UCSD-AML1 (cell line): Measurements from ENCODE around the gene TRIM8.

Experiments
- DNase-seq: peaks from one replicate; lab custom pipeline; 2025; ENCODE audit not compliant: unreplicated experiment; lab: John Stamatoyannopoulos, UW

Gene TRIM8

GRCh38 chr10:102631525-102632393 lies 12.5 kb upstream of the TRIM8 start:
- DNase-seq, result no peak

GRCh38 chr10:102632394-102633111 lies 11.7 kb upstream of the TRIM8 start:
- DNase-seq, result peak; percentile 68

GRCh38 chr10:102633287-102633686 lies 11.0 kb upstream of the TRIM8 start:
- peak; percentile 77 for DNase-seq

- no peak for DNase-seq
Observed at GRCh38 chr10:102633848-102634247, 10.4 kb upstream of the TRIM8 start.

GRCh38 chr10:102634686-102635085 lies 9.6 kb upstream of the TRIM8 start:
- no peak for DNase-seq

- DNase-seq, result peak; percentile 38
Observed at GRCh38 chr10:102635377-102635776, 8.9 kb upstream of the TRIM8 start.

GRCh38 chr10:102639537-102639936 lies 4.7 kb upstream of the TRIM8 start:
- DNase-seq, result no peak

GRCh38 chr10:102641402-102641801 lies 2.9 kb upstream of the TRIM8 start:
- no peak for DNase-seq

- peak; percentile 98 for DNase-seq
Observed at GRCh38 chr10:102641880-102642735, 2.2 kb upstream of the TRIM8 start.

GRCh38 chr10:102642736-102643335 lies 1.4 kb upstream of the TRIM8 start:
- peak; percentile 52 for DNase-seq

GRCh38 chr10:102643336-102644065 lies 778 bp upstream of the TRIM8 start:
- DNase-seq, result peak; percentile 78

GRCh38 chr10:102644646-102645387 lies 538 bp downstream of the TRIM8 start:
- peak; percentile 64 for DNase-seq

GRCh38 chr10:102645388-102645740 lies 1.1 kb downstream of the TRIM8 start:
- DNase-seq, result peak; percentile 66

GRCh38 chr10:102645741-102646609 lies 1.7 kb downstream of the TRIM8 start:
- DNase-seq, result peak; percentile 76

GRCh38 chr10:102646610-102647442 lies 2.5 kb downstream of the TRIM8 start:
- DNase-seq, result no peak

GRCh38 chr10:102647443-102648268 lies 3.4 kb downstream of the TRIM8 start:
- no peak for DNase-seq
